ENCODE data around the gene S100Z. TPM values are rescaled to one million over a fixed set of nuclear protein-coding genes. Genes with fewer than 3 reads are reported as not detected.

The S100Z gene
- total RNA-seq, 1 experiment from 2014 or later = not detected

DNA sequence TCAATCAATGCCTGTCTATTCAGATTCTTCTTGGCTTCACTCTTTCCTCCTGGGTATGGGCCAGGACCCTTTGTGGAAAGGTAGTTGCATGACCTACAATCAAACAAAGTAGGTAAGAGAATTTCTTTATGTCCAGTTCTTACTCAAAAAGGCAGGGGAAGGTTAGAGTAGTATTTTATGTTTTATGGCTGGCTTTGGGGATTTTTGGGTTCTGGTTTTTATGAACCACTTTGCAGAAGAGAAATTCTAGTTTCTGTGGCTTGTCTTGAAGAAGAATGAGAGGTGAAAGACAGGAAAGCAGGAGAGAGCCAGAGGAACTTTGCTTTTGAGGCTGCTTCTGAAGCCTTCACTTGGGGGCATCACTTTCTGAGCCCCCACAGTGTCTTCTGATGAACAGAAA is 88.4 kb downstream of the S100Z start:
- Mint-ChIP-seq H3K4me3 (no peak overlapping the region), H3K27ac (no peak overlapping the region), H3K4me1 (0 out of 2 replicates have a peak, but pooled peaks cover 3% of the 10 kb centered on the region), H3K27me3 (ENCODE audit: low read depth) (no peaks in the 10 kb centered on the region), H3K36me3 (no peaks in the 10 kb centered on the region), H3K9me3 (peaks cover 25% of the 10 kb centered on the region)
- POLR2A ChIA-PET = no interaction called here
- ATAC-seq (no peak), DNase-seq (ENCODE audit: low spot score) (no peak)
- TF ChIP-seq, protein P1, sequence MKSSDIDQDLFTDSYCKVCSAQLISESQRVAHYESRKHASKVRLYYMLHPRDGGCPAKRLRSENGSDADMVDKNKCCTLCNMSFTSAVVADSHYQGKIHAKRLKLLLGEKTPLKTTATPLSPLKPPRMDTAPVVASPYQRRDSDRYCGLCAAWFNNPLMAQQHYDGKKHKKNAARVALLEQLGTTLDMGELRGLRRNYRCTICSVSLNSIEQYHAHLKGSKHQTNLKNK (CRISPR knock-in tag; IDR thresholded peaks at IDR 0.05) = no peak
- TF ChIP-seq, protein P2, sequence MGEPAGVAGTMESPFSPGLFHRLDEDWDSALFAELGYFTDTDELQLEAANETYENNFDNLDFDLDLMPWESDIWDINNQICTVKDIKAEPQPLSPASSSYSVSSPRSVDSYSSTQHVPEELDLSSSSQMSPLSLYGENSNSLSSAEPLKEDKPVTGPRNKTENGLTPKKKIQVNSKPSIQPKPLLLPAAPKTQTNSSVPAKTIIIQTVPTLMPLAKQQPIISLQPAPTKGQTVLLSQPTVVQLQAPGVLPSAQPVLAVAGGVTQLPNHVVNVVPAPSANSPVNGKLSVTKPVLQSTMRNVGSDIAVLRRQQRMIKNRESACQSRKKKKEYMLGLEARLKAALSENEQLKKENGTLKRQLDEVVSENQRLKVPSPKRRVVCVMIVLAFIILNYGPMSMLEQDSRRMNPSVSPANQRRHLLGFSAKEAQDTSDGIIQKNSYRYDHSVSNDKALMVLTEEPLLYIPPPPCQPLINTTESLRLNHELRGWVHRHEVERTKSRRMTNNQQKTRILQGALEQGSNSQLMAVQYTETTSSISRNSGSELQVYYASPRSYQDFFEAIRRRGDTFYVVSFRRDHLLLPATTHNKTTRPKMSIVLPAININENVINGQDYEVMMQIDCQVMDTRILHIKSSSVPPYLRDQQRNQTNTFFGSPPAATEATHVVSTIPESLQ (CRISPR knock-in tag; IDR thresholded peaks at IDR 0.05) = no peak
- no peak for TF ChIP-seq GTF2I (CRISPR knock-in tag; conservative IDR thresholded peaks at IDR 0.05)
- no peak for TF ChIP-seq FOXP1 (CRISPR knock-in tag; IDR thresholded peaks at IDR 0.05; ENCODE audit: borderline replicate concordance)
- no peak for TF ChIP-seq NR2C2 (CRISPR knock-in tag; IDR thresholded peaks at IDR 0.05)
- no peak for TF ChIP-seq ZBTB21 (CRISPR knock-in tag; IDR thresholded peaks at IDR 0.05; ENCODE audit: borderline replicate concordance)
- no peak for TF ChIP-seq TCF7 (CRISPR knock-in tag; IDR thresholded peaks at IDR 0.05; ENCODE audit: low read depth)
- no peak for TF ChIP-seq FOXJ3 (CRISPR knock-in tag; IDR thresholded peaks at IDR 0.05; ENCODE audit: borderline replicate concordance)
- TF ChIP-seq, protein P3, sequence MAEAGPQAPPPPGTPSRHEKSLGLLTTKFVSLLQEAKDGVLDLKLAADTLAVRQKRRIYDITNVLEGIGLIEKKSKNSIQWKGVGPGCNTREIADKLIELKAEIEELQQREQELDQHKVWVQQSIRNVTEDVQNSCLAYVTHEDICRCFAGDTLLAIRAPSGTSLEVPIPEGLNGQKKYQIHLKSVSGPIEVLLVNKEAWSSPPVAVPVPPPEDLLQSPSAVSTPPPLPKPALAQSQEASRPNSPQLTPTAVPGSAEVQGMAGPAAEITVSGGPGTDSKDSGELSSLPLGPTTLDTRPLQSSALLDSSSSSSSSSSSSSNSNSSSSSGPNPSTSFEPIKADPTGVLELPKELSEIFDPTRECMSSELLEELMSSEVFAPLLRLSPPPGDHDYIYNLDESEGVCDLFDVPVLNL (CRISPR knock-in tag; IDR thresholded peaks at IDR 0.05; ENCODE audit: borderline replicate concordance, low read depth) = no peak
- no peak for TF ChIP-seq ZNF232 (CRISPR knock-in tag; IDR thresholded peaks at IDR 0.05)
- TF ChIP-seq MXD4 (CRISPR knock-in tag; IDR thresholded peaks at IDR 0.05; ENCODE audit: borderline replicate concordance) = no peak
- TF ChIP-seq, protein P4, sequence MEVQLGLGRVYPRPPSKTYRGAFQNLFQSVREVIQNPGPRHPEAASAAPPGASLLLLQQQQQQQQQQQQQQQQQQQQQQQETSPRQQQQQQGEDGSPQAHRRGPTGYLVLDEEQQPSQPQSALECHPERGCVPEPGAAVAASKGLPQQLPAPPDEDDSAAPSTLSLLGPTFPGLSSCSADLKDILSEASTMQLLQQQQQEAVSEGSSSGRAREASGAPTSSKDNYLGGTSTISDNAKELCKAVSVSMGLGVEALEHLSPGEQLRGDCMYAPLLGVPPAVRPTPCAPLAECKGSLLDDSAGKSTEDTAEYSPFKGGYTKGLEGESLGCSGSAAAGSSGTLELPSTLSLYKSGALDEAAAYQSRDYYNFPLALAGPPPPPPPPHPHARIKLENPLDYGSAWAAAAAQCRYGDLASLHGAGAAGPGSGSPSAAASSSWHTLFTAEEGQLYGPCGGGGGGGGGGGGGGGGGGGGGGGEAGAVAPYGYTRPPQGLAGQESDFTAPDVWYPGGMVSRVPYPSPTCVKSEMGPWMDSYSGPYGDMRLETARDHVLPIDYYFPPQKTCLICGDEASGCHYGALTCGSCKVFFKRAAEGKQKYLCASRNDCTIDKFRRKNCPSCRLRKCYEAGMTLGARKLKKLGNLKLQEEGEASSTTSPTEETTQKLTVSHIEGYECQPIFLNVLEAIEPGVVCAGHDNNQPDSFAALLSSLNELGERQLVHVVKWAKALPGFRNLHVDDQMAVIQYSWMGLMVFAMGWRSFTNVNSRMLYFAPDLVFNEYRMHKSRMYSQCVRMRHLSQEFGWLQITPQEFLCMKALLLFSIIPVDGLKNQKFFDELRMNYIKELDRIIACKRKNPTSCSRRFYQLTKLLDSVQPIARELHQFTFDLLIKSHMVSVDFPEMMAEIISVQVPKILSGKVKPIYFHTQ (CRISPR knock-in tag; IDR thresholded peaks at IDR 0.05) = no peak
- TF ChIP-seq MYBL2 (CRISPR knock-in tag; IDR thresholded peaks at IDR 0.05) = no peak
- no peak for TF ChIP-seq JUN (CRISPR knock-in tag; IDR thresholded peaks at IDR 0.05)
- CTCF ChIA-PET = no interaction called here

DNA sequence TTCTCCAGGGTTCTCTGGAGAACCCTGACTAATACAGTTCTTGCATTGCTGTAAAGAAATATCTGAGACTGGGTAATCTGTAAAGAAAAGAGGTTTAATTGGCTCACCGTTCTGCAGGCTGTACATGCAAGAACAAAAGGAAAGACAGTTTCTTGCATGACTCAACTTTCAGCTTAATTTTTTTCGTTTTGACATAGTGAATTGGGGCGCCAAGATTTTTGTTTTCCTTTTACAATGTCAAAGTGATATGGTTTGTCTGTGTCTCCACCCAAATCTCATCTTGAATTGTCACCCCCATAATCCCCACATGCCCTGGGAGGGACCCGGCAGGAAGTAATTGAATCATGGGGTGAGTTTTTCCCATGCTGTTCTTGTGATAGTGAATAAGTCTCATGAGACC is 91.2 kb downstream of the S100Z start:
- CTCF ChIA-PET = no interaction called here
- POLR2A ChIA-PET = no interaction called here
- H3K9me3 Mint-ChIP-seq = peaks cover 9% of the 10 kb centered on the region; the same call in 1 of the 2 replicates
- no peak overlapping the region for H3K4me3 Mint-ChIP-seq
- no peak overlapping the region for H3K27ac Mint-ChIP-seq
- DNase-seq (ENCODE audit: low spot score) (no peak), ATAC-seq (no peak)
- no peaks in the 10 kb centered on the region for H3K27me3 Mint-ChIP-seq (ENCODE audit: low read depth)
- 0 out of 2 replicates have a peak, but pooled peaks cover 3% of the 10 kb centered on the region for H3K4me1 Mint-ChIP-seq
- no peaks in the 10 kb centered on the region for H3K36me3 Mint-ChIP-seq
- no peak for TF ChIP-seq FOXJ3 (CRISPR knock-in tag; IDR thresholded peaks at IDR 0.05; ENCODE audit: borderline replicate concordance)
- TF ChIP-seq TCF7 (CRISPR knock-in tag; IDR thresholded peaks at IDR 0.05; ENCODE audit: low read depth) = no peak
- TF ChIP-seq, protein P5, sequence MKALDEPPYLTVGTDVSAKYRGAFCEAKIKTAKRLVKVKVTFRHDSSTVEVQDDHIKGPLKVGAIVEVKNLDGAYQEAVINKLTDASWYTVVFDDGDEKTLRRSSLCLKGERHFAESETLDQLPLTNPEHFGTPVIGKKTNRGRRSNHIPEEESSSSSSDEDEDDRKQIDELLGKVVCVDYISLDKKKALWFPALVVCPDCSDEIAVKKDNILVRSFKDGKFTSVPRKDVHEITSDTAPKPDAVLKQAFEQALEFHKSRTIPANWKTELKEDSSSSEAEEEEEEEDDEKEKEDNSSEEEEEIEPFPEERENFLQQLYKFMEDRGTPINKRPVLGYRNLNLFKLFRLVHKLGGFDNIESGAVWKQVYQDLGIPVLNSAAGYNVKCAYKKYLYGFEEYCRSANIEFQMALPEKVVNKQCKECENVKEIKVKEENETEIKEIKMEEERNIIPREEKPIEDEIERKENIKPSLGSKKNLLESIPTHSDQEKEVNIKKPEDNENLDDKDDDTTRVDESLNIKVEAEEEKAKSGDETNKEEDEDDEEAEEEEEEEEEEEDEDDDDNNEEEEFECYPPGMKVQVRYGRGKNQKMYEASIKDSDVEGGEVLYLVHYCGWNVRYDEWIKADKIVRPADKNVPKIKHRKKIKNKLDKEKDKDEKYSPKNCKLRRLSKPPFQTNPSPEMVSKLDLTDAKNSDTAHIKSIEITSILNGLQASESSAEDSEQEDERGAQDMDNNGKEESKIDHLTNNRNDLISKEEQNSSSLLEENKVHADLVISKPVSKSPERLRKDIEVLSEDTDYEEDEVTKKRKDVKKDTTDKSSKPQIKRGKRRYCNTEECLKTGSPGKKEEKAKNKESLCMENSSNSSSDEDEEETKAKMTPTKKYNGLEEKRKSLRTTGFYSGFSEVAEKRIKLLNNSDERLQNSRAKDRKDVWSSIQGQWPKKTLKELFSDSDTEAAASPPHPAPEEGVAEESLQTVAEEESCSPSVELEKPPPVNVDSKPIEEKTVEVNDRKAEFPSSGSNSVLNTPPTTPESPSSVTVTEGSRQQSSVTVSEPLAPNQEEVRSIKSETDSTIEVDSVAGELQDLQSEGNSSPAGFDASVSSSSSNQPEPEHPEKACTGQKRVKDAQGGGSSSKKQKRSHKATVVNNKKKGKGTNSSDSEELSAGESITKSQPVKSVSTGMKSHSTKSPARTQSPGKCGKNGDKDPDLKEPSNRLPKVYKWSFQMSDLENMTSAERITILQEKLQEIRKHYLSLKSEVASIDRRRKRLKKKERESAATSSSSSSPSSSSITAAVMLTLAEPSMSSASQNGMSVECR (CRISPR knock-in tag; IDR thresholded peaks at IDR 0.05; ENCODE audit: borderline replicate concordance) = no peak
- no peak for TF ChIP-seq ZNF671 (CRISPR knock-in tag; IDR thresholded peaks at IDR 0.05)
- no peak for TF ChIP-seq TEAD1 (CRISPR knock-in tag; IDR thresholded peaks at IDR 0.05)
- no peak for TF ChIP-seq GRHL2 (CRISPR knock-in tag; IDR thresholded peaks at IDR 0.05; ENCODE audit: insufficient replicate concordance, severe bottlenecking)
- TF ChIP-seq JUN (CRISPR knock-in tag; IDR thresholded peaks at IDR 0.05) = no peak
- TF ChIP-seq GTF2I (CRISPR knock-in tag; conservative IDR thresholded peaks at IDR 0.05) = no peak
- no peak for TF ChIP-seq OVOL2 (CRISPR knock-in tag; IDR thresholded peaks at IDR 0.05; ENCODE audit: borderline replicate concordance)
- TF ChIP-seq TP53 (CRISPR knock-in tag; IDR thresholded peaks at IDR 0.05) = no peak
- TF ChIP-seq, protein P6, sequence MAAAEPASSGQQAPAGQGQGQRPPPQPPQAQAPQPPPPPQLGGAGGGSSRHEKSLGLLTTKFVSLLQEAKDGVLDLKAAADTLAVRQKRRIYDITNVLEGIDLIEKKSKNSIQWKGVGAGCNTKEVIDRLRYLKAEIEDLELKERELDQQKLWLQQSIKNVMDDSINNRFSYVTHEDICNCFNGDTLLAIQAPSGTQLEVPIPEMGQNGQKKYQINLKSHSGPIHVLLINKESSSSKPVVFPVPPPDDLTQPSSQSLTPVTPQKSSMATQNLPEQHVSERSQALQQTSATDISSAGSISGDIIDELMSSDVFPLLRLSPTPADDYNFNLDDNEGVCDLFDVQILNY (CRISPR knock-in tag; IDR thresholded peaks at IDR 0.05) = no peak
- TF ChIP-seq SP1 (CRISPR knock-in tag; conservative IDR thresholded peaks at IDR 0.05) = no peak
- TF ChIP-seq CREB1 (CRISPR knock-in tag; IDR thresholded peaks at IDR 0.05) = no peak
- TF ChIP-seq ZNF138 (CRISPR knock-in tag; conservative IDR thresholded peaks at IDR 0.05) = no peak
